GM12878 (cell line): ENCODE results near the gene NASP.

Experiments used
- EZH2 ChIP-seq: IDR thresholded peaks from 2 replicates; pipeline ENCODE4 v1.6.1; 2012; ENCODE audit warnings: low read depth, mild to moderate bottlenecking, control low read depth, inconsistent platforms, low read length, borderline replicate concordance; ENCODE audit not compliant: control insufficient read depth
- FOS ChIP-seq: IDR thresholded peaks from 3 replicates; pipeline ENCODE4 v1.6.1; 2011; ENCODE audit warnings: borderline replicate concordance; ENCODE audit not compliant: insufficient read length; ENCODE audit errors: extremely low read depth
- TF ChIP-seq, protein P1 (sequence below): IDR thresholded peaks from 2 replicates; pipeline ENCODE4 v1.6.1; 2012; ENCODE audit warnings: low read depth, low read length, improper control_type of control experiment
- TF ChIP-seq, protein P2 (sequence below), 3 experiments: IDR thresholded peaks in 2 of 3; conservative IDR thresholded peaks in 1 of 3; 2 replicates each; pipeline ENCODE4 v1.5.1; 2011; ENCODE audit warnings: low read depth in 3 of 3, low read length in 3 of 3, mild to moderate bottlenecking in 3 of 3, control low read depth in 2 of 3, moderate library complexity in 2 of 3, inconsistent platforms in 1 of 3, mixed read lengths in 1 of 3; ENCODE audit not compliant: control insufficient read depth in 2 of 3, insufficient read depth in 1 of 3; ENCODE audit errors: extremely low read depth in 1 of 3

DNA sequence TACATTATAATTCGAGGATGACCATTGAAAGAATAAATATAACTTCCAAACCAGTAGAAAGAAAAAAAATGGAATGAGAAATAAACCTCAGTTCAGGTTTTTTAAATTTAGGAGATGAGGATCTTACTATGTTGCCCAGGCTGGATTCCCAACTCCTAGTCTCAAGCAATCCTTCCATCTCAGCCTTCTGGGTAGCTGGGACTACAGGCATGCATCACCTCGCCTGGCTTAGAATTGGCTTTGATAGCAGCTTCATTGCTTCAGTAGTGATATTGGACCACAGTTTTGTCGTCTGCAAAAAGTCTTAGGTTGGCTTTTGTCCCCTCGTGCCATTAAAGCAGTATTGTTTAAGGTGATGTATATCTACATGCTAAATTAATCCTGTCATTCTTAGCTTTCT, 2.9 kb downstream of the NASP start:
- TF ChIP-seq EZH2: no peak
- no peak for TF ChIP-seq FOS
- TF ChIP-seq, protein P1, sequence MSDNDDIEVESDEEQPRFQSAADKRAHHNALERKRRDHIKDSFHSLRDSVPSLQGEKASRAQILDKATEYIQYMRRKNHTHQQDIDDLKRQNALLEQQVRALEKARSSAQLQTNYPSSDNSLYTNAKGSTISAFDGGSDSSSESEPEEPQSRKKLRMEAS: no peak
- TF ChIP-seq, protein P2, sequence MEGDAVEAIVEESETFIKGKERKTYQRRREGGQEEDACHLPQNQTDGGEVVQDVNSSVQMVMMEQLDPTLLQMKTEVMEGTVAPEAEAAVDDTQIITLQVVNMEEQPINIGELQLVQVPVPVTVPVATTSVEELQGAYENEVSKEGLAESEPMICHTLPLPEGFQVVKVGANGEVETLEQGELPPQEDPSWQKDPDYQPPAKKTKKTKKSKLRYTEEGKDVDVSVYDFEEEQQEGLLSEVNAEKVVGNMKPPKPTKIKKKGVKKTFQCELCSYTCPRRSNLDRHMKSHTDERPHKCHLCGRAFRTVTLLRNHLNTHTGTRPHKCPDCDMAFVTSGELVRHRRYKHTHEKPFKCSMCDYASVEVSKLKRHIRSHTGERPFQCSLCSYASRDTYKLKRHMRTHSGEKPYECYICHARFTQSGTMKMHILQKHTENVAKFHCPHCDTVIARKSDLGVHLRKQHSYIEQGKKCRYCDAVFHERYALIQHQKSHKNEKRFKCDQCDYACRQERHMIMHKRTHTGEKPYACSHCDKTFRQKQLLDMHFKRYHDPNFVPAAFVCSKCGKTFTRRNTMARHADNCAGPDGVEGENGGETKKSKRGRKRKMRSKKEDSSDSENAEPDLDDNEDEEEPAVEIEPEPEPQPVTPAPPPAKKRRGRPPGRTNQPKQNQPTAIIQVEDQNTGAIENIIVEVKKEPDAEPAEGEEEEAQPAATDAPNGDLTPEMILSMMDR (IDR thresholded peaks at IDR 0.05 in 2 of 3, conservative IDR thresholded peaks at IDR 0.05 in 1 of 3; ENCODE audit: control insufficient read depth in 2 of 3, extremely low read depth in 1 of 3, insufficient read depth in 1 of 3, low read depth in 3 of 3, low read length in 3 of 3): no peak
